Neuronal stem cell (in vitro differentiated cells): ENCODE results near the gene PCBP3.
"Not testable (repeated sequence)": the region's sequence is repeated elsewhere in the genome, so short reads cannot be mapped to it uniquely, and the experiment has no call there.

Experiments used
- DNase-seq: peaks from one replicate; pipeline ENCODE4 v3.0.0-alpha.2; 2013; ENCODE audit warnings: low spot score
- H2AFZ ChIP-seq: one replicate; pipeline ENCODE4 v1.6.1; 2013; ENCODE audit warnings: mild to moderate bottlenecking, low read length, inconsistent platforms
- H2AK5ac ChIP-seq: 2 replicates; pipeline ENCODE4 v1.6.1; 2013; ENCODE audit warnings: low read depth, mild to moderate bottlenecking, inconsistent platforms, low read length, moderate library complexity, mixed read lengths
- H2BK120ac ChIP-seq: 2 replicates; pipeline ENCODE4 v1.6.1; 2013; ENCODE audit warnings: low read depth, mild to moderate bottlenecking, inconsistent platforms, low read length, moderate library complexity, mixed read lengths
- H2BK12ac ChIP-seq: one replicate; pipeline ENCODE4 v1.6.1; 2013; ENCODE audit warnings: low read length, inconsistent platforms
- H2BK15ac ChIP-seq: 2 replicates; pipeline ENCODE4 v1.6.1; 2013; ENCODE audit warnings: mild to moderate bottlenecking, low read length, inconsistent platforms, mixed read lengths
- H2BK5ac ChIP-seq: one replicate; pipeline ENCODE4 v1.6.1; 2013; ENCODE audit warnings: inconsistent platforms, mild to moderate bottlenecking, low read length, moderate library complexity
- H3K14ac ChIP-seq: one replicate; pipeline ENCODE4 v1.6.1; 2013; ENCODE audit warnings: low read length, inconsistent platforms
- H3K18ac ChIP-seq: 2 replicates; pipeline ENCODE4 v1.6.1; 2013; ENCODE audit warnings: low read length, inconsistent platforms
- H3K23ac ChIP-seq: 2 replicates; pipeline ENCODE4 v1.6.1; 2013; ENCODE audit warnings: low read depth, mild to moderate bottlenecking, mixed read lengths, low read length, inconsistent platforms; ENCODE audit not compliant: poor library complexity
- H3K27ac ChIP-seq: replicated peaks from 3 replicates; pipeline ENCODE4 v1.5.1; 2013; ENCODE audit warnings: low read length, inconsistent platforms
- H3K27me3 ChIP-seq, 3 experiments: 2 replicates each; pipeline ENCODE4 v1.6.1; 2013; ENCODE audit warnings: low read length in 3 of 3, mild to moderate bottlenecking in 2 of 3, inconsistent platforms in 1 of 3, low read depth in 1 of 3, mixed read lengths in 1 of 3, moderate library complexity in 1 of 3; ENCODE audit not compliant: control insufficient read depth in 3 of 3, insufficient read depth in 3 of 3
- H3K36me3 ChIP-seq, 2 donors: replicated peaks in 1 of 2; 2 replicates each; pipeline ENCODE4 v1.6.1; 2013; ENCODE audit warnings: low read length in 2 of 2; ENCODE audit not compliant: control insufficient read depth in 2 of 2, insufficient read depth in 2 of 2
- H3K4ac ChIP-seq: 2 replicates; pipeline ENCODE4 v1.6.1; 2013; ENCODE audit warnings: inconsistent platforms, mild to moderate bottlenecking, low read length, moderate library complexity
- H3K4me1 ChIP-seq, 2 donors: 1 replicate in 1 of 2; 2 replicates in 1 of 2; pipeline ENCODE4 v1.6.1; 2013; ENCODE audit warnings: low read length in 2 of 2, low read depth in 1 of 2; ENCODE audit not compliant: control insufficient read depth in 2 of 2, insufficient read depth in 1 of 2
- H3K4me2 ChIP-seq: one replicate; pipeline ENCODE4 v1.6.1; 2013; ENCODE audit warnings: mild to moderate bottlenecking, low read length, inconsistent platforms; ENCODE audit not compliant: insufficient read depth, poor library complexity, severe bottlenecking
- H3K4me3 ChIP-seq, 2 donors: 2 replicates each; pipeline ENCODE4 v1.5.1; 2013; ENCODE audit warnings: low read length in 2 of 2, mild to moderate bottlenecking in 2 of 2, inconsistent platforms in 1 of 2, moderate library complexity in 1 of 2
- H3K79me1 ChIP-seq: one replicate; pipeline ENCODE4 v1.6.1; 2013; ENCODE audit warnings: low read depth, mild to moderate bottlenecking, inconsistent platforms, low read length, moderate library complexity
- H3K9ac ChIP-seq: one replicate; pipeline ENCODE4 v1.6.1; 2013; ENCODE audit warnings: mild to moderate bottlenecking, low read depth, low read length, inconsistent platforms; ENCODE audit not compliant: poor library complexity
- H3K9me3 ChIP-seq, 2 donors: replicated peaks in 1 of 2; 2 replicates each; pipeline versions ENCODE3 to v1.6.1; 2013; ENCODE audit warnings: low read length in 2 of 2, mild to moderate bottlenecking in 2 of 2, inconsistent platforms in 1 of 2, low read depth in 1 of 2, mixed read lengths in 1 of 2, moderate library complexity in 1 of 2; ENCODE audit not compliant: control insufficient read depth in 2 of 2, insufficient read depth in 1 of 2
- H4K8ac ChIP-seq: one replicate; pipeline ENCODE4 v1.6.1; 2013; ENCODE audit warnings: low read depth, mild to moderate bottlenecking, inconsistent platforms, low read length, moderate library complexity
- H4K91ac ChIP-seq: one replicate; pipeline ENCODE4 v1.6.1; 2013; ENCODE audit warnings: low read length, low read depth, mild to moderate bottlenecking, inconsistent platforms; ENCODE audit not compliant: poor library complexity
- WGBS, 2 donors: extraction: QIAGEN DNeasy Blood & Tissue Kit; methylation state at CpG; one replicate each; pipeline ENCODE4 v1.1.7; 2013; ENCODE audit warnings: missing lambda C conversion rate in 2 of 2, mixed read lengths in 1 of 2; ENCODE audit not compliant: insufficient read length in 2 of 2, insufficient replicate concordance in 1 of 2; ENCODE audit errors: extremely low coverage in 2 of 2; 5-methylcytosine and 5-hydroxymethylcytosine counted together

PCBP3 gene

GRCh38 chr21:45959182-45959581 lies 315.7 kb downstream of the PCBP3 start:
- Histone ChIP-seq H3K14ac (no peak overlapping the region), H2BK12ac (no peak overlapping the region), H2BK15ac (no peak overlapping the region), H3K18ac (no peak overlapping the region), H4K91ac (no peak overlapping the region), H4K8ac (no peak overlapping the region), H3K9ac (no peak overlapping the region), H3K4me2 (no peak overlapping the region), H2AK5ac (no peak overlapping the region), H3K27ac (no peak overlapping the region), H2BK120ac (no peak overlapping the region), H2BK5ac (no peak overlapping the region), H3K4me1 (no peaks in the 10 kb centered on the region), H3K4ac (no peak overlapping the region), H3K27me3 (peaks cover 0 to 4% (median 0%) of the 10 kb centered on the region in 3 experiments), H3K36me3 (no peaks in the 10 kb centered on the region), H3K9me3 (peaks cover 4 to 8% of the 10 kb centered on the region in 2 donors), H3K4me3 (no peak overlapping the region), H3K79me1 (no peaks in the 10 kb centered on the region), H3K23ac (no peak overlapping the region), H2AFZ (no peak overlapping the region)
- DNase-seq, result no peak
- WGBS, 2 donors, result no CpG with 5 or more reads among the region's 5 CpGs

- Histone ChIP-seq H2BK15ac (no peak overlapping the region), H3K4ac (no peak overlapping the region), H3K4me2 (no peak overlapping the region), H2AFZ (no peak overlapping the region), H4K91ac (no peak overlapping the region), H3K27ac (no peak overlapping the region), H3K79me1 (no peaks in the 10 kb centered on the region), H3K9ac (peak overlapping the region; percentile 27), H3K4me1 (no peaks in the 10 kb centered on the region), H3K27me3 (peaks cover 0 to 4% (median 0%) of the 10 kb centered on the region in 3 experiments), H3K9me3 (peaks cover 4 to 10% of the 10 kb centered on the region in 2 donors), H2BK5ac (no peak overlapping the region), H2BK12ac (no peak overlapping the region), H3K23ac (no peak overlapping the region), H2BK120ac (no peak overlapping the region), H4K8ac (no peak overlapping the region), H3K36me3 (no peaks in the 10 kb centered on the region), H2AK5ac (peak overlapping the region; percentile 17), H3K14ac (peak overlapping the region; percentile 57), H3K18ac (peak overlapping the region; percentile 33), H3K4me3 (peak overlapping the region in 1 of 2 donors; percentile 46)
- WGBS, 2 donors, result no CpG with 5 or more reads among the region's 11 CpGs
- DNase-seq, result no peak
Observed at GRCh38 chr21:45959779-45960390, 316.4 kb downstream of the PCBP3 start.

GRCh38 chr21:45961408-45961807 lies 317.9 kb downstream of the PCBP3 start:
- not testable (repeated sequence) for H3K27me3 ChIP-seq, H2BK15ac ChIP-seq
- peaks cover 4 to 10% of the 10 kb centered on the region in 2 donors for H3K9me3 ChIP-seq

GRCh38 chr21:45962531-45963231 lies 319.2 kb downstream of the PCBP3 start:
- no peak for DNase-seq
- no peaks in the 10 kb centered on the region for H3K79me1 ChIP-seq
- H3K23ac ChIP-seq, result no peak overlapping the region
- no peak overlapping the region for H2AK5ac ChIP-seq
- H3K4me2 ChIP-seq, result no peak overlapping the region
- H2BK12ac ChIP-seq, result no peak overlapping the region
- H3K27ac ChIP-seq, result no peak overlapping the region
- H2AFZ ChIP-seq, result no peak overlapping the region
- H3K9ac ChIP-seq, result no peak overlapping the region
- H2BK15ac ChIP-seq, result no peak overlapping the region
- no peaks in the 10 kb centered on the region for H3K36me3 ChIP-seq
- peaks cover 4 to 10% of the 10 kb centered on the region in 2 donors for H3K9me3 ChIP-seq
- H3K14ac ChIP-seq, result no peak overlapping the region
- no peak overlapping the region for H4K91ac ChIP-seq
- H2BK120ac ChIP-seq, result no peak overlapping the region
- H3K4me1 ChIP-seq, result no peaks in the 10 kb centered on the region
- WGBS, 2 donors, result no CpG with 5 or more reads among the region's 4 CpGs
- H3K27me3 ChIP-seq, result peaks cover 0 to 4% (median 0%) of the 10 kb centered on the region in 3 experiments
- no peak overlapping the region for H3K4me3 ChIP-seq
- H4K8ac ChIP-seq, result no peak overlapping the region
- no peak overlapping the region for H3K4ac ChIP-seq
- H2BK5ac ChIP-seq, result no peak overlapping the region
- no peak overlapping the region for H3K18ac ChIP-seq

More at GRCh38 chr21:45961408-45961807, 317.9 kb downstream of the PCBP3 start:
- H3K4me1 ChIP-seq, H3K9ac ChIP-seq, H3K4ac ChIP-seq, H2AFZ ChIP-seq, H3K18ac ChIP-seq, H3K23ac ChIP-seq, H2BK12ac ChIP-seq, H3K14ac ChIP-seq, H3K4me3 ChIP-seq, H4K91ac ChIP-seq, H4K8ac ChIP-seq, DNase-seq, H3K36me3 ChIP-seq, H3K27ac ChIP-seq, H2AK5ac ChIP-seq, H2BK5ac ChIP-seq, H3K79me1 ChIP-seq, H3K4me2 ChIP-seq, H2BK120ac ChIP-seq: not testable (repeated sequence)
- WGBS, 2 donors, result no CpG with 5 or more reads among the region's 2 CpGs
